ENCODE results near the gene HCFC1.
A peak's percentile ranks its signal among the peaks of the same experiment; 100 is the strongest.
"Not testable (repeated sequence)": the region's sequence is repeated elsewhere in the genome, so short reads cannot be mapped to it uniquely, and the experiment has no call there.

The HCFC1 gene

DNA sequence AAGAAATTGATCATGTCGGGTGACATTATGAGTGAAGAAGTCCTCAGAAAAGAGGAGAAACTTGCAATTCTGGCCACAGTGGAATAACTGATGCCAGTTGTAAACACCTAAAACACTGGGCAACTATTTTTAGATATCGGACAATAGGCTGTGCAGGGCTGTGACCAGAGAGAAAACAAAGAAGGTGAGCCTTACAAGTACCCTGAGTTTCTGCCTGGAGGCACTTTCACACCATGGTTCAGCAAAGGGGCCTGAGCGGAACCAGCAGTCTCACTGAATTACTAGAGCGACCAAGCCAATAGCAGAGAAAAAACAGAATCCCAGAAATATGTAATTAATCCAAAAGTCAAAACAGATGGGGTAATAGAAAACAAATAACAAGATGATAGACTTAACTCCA lies 36.9 kb upstream of the HCFC1 start:
- DNase-seq (ENCODE audit: low read depth), result no peak

DNA sequence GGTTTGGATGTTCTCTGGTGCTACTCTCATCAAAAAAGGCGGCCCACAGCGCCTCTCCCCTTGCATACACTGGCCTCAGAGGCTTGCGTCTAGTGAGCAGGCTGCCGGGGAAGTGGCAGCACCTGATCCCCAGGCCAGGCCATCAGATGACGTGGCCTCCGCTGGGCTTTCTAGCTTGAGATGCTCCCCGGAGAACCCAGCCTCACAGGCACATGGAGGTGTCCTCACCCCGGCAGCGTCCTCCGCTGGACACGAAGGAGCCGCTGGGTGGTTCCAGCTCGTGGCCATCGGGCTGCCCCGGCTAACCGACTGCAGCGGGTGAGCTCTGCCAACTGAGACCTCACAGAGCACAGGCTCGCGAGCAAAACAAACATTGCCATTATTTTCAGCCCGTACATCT lies 35.3 kb upstream of the HCFC1 start:
- DNase-seq (ENCODE audit: low read depth), result no peak

DNA sequence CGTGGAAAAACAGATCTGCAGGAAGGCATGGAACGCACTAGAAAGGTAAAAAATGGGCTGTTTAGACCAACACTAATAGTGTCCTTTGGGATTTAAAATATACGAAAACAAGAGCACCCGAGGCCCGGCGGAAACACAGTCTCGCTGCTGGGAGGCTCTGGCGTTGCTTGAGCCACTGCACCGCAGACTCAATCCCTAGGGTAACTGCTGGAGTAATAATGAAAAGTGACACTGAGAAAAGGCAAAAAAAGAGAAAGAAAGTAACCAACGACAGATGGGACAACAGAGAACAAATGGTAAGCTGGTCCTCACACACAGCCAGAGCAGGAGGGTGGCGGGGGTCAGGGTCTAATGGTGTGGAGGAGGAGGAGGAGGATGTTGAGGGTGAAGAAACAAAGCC lies 32.7 kb upstream of the HCFC1 start:
- no peak for DNase-seq (ENCODE audit: low read depth)

GRCh38 chrX:154002215-154002719 lies 30.6 kb upstream of the HCFC1 start:
- DNase-seq (ENCODE audit: low read depth), result peak; percentile 49

GRCh38 chrX:154000051-154000450 lies 28.4 kb upstream of the HCFC1 start:
- DNase-seq (ENCODE audit: low read depth), result no peak

GRCh38 chrX:153999359-154000037 lies 27.9 kb upstream of the HCFC1 start:
- no peak for DNase-seq (ENCODE audit: low read depth)

DNA sequence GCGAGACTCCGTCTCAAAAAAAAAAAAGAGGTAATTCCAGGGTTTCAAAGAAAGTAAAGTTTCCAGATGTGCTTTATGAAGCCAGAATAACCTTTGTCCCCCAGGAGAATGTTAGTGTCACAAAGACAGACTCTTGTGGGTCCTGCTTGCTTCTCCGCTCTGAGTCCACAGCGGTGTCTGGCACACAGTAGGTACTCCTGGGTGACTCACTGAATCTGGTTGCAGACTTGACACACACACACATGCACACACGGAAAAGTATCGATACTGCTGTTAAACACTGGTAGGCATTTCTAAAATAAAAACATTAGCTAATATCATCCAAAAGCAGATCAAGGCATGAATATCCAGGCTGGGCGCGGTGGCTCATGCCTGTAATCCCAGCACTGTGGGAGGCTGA lies 23.9 kb upstream of the HCFC1 start:
- DNase-seq (ENCODE audit: low read depth), result no peak

DNA sequence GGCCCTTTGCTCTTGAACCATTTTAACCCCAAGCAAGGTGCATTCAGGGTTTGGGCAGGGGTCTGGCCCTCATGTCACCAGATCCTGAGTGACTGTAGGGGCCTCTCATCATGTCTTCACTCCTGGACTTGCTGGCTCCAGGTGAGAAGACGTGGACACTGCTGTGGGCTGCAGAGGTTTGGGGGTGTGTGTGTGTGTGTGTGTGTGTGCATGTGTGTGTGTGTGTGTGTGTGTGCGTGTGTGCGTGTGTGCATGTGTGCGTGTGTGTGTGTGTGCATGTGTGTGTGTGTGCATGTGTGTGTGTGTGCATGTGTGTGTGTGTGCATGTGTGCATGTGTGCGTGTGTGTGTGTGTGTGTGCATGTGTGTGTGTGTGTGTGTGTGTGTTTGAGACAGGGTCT lies 22.8 kb upstream of the HCFC1 start:
- not testable (repeated sequence) for DNase-seq (ENCODE audit: low read depth)

DNA sequence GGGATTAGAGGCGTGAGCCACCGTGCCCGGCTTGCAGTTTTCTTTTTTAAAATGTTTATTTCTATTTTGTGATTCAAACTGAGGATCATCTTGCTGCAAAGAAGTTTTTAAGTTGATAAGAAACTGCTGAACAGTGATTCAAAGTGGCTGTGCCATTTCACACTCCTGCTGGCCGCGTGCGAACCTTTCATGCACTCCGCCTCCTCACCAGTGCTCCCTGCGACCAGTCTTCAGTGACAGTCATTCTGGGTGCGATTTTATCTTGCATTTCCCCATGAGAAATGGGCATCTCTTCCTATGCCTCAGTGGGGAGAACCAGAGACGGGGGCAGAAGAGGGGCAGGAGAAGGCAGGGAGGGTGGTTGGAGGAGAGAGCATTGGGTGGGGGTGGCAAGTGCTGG lies 22.4 kb upstream of the HCFC1 start:
- DNase-seq (ENCODE audit: low read depth), result no peak

GRCh38 chrX:153993079-153993478 lies 21.5 kb upstream of the HCFC1 start:
- no peak for DNase-seq (ENCODE audit: low read depth)

GRCh38 chrX:153992180-153992579 lies 20.6 kb upstream of the HCFC1 start:
- DNase-seq (ENCODE audit: low read depth), result no peak

GRCh38 chrX:153991013-153991580 lies 19.5 kb upstream of the HCFC1 start:
- no peak for DNase-seq (ENCODE audit: low read depth)

DNA sequence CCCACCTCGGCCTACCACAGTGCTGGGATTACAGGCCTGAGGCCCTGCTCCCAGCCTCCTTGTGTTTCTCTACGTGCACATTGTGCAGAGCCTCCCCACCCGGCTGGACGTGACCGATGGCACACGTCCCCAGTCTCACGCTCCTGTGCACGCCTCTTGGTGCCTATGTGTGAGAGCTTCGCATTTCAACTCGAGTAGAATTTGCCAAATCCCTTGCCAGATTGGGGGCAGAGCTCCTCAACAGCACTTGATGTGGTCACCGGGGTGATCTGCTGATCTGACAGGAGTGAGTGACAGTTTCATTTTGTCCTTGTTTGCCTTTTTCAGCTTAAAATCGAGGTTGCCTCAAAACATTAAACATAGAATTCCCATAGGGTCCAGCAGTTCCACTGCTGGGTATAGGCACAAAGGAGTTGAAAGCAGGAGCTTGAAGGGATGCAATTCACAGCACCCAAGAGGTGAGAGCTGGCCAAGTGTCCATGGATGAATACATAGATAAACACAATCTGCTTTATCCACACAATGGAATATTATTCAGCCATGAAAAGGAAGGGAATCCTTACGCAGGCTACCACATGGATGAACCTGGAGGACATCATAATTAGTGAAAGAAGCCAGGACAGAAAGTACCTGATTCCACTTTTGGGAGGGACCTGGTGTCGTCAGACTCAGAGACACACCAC lies 18.5 kb upstream of the HCFC1 start:
- DNase-seq (ENCODE audit: low read depth), result no peak

GRCh38 chrX:153988493-153988892 lies 16.9 kb upstream of the HCFC1 start:
- no peak for DNase-seq (ENCODE audit: low read depth)

DNA sequence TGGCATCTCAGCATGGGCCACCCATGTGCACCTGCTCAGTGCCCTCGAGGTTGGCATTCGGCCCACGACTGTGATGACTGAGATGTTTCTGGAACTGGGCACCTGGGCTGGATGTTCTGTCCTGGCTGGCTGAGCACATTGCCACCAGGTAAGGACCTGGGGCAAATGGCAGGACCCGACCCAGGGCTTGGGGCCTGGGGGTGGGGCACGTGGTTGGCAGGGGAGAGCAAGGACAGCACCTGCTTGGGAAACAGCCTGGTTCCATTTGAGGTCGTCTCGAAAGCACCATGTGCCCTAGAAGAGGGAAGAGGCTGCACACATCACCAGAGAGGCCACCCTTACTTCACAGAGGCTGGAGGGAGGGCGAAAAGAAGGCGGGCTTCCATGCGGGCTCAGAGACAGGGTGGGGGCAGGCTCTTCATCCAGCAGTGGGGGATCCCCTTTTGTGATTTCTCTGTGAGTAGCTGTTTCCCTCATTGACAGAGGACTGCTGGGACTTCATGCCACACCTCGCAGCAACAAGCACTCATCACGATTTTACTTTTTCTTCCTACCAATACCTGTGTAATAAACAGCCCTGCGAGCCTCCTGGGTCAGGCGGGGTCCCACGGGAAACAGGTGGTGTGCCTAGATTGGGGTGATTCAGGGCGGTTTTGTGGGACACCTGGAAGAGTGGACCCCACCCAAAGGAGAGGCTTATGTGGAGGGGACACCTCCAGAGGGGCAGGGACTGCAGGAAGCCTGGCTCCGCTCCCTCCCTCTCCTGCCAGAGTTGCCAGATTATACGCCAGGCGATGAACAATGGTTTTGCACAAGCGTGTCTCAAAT lies 12.9 kb upstream of the HCFC1 start:
- no peak for DNase-seq (ENCODE audit: low read depth)

- no peak for DNase-seq (ENCODE audit: low read depth)
Measured at GRCh38 chrX:153983321-153983801, 11.7 kb upstream of the HCFC1 start.

GRCh38 chrX:153981771-153982533 lies 10.3 kb upstream of the HCFC1 start:
- no peak for DNase-seq (ENCODE audit: low read depth)

DNA sequence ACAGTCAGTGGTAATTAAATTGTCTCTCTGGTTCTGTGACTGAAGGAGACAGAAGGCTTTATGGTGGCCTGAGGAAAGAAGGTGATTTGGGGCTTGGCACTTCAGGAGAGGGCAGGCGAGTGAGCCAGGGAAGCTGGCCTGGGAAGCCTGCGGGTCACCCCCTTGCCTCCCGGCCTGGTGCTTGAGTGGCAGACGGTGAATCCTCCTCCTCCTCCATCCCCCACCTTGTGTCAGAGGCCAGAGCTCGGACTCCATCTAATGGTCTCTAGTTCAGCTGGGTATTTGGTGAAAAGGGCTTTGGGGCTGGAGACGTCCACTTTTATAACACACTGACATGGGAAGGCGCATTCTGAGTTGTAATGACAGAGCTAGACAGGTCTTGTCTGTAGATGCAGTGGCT lies 9.6 kb upstream of the HCFC1 start:
- no peak for DNase-seq (ENCODE audit: low read depth)

- not testable (repeated sequence) for DNase-seq (ENCODE audit: low read depth)
Measured at GRCh38 chrX:153980394-153980793, 8.8 kb upstream of the HCFC1 start.

GRCh38 chrX:153974726-153975286 lies 3.2 kb upstream of the HCFC1 start:
- no peak for DNase-seq (ENCODE audit: low read depth)

DNA sequence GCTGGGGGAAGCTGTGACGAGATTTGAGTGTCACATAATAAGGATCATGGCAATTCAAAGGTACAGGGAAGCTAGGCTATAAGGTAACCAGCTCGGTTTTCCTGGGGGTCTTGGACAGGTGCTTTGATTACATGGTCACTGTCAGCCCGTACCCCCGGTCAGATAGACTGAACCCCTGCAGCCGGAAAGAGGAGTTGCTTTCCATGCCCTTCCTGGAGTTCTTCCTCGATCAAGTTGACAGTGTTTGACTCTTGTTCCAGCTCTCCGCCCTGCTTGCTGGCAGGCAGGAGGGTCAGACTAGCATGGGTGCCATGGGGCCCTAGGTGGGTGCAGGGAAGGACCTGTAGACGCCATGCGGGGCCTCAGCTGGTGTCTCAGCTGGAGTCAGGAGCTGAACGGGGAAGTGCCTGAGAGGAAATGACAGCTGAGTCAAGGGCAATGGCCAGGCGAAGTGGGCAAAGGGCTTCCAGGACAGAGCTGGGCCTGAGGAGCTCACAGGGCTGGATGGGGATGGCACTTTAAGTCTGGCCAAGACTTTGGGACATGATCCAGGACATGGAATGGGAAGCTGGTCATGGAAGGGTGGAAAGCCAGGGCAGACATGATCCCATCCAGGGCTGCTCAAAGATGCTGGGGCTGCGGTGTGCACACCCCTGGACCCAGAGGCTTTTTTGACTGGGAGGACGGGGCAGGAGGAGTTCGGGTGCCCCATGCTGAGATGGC lies 2.5 kb upstream of the HCFC1 start:
- no peak for DNase-seq (ENCODE audit: low read depth)
